ENCODE data around the gene CST5.
"Not testable (repeated sequence)": the region's sequence is repeated elsewhere in the genome, so short reads cannot be mapped to it uniquely, and the experiment has no call there.

CST5 gene

GRCh38 chr20:23887856-23888255, 8.3 kb upstream of the CST5 start:
- no peak overlapping the region for H3K4me3 ChIP-seq (ENCODE audit: low read depth, low read length)
- no peak overlapping the region for H3K9ac ChIP-seq (ENCODE audit: low read depth, low read length)
- H3K9me3 ChIP-seq (ENCODE audit: control insufficient read depth, insufficient read depth, low read length), result no peaks in the 10 kb centered on the region
- H3K27ac ChIP-seq (ENCODE audit: low read depth, low read length), result no peak overlapping the region
- H3K36me3 ChIP-seq (ENCODE audit: control insufficient read depth, insufficient read depth, low read length), result no peaks in the 10 kb centered on the region
- no peaks in the 10 kb centered on the region for H3K27me3 ChIP-seq (ENCODE audit: control insufficient read depth, insufficient read depth, low read length)
- H3K4me1 ChIP-seq (ENCODE audit: control insufficient read depth, insufficient read depth, low read length), result no peaks in the 10 kb centered on the region

- no peak overlapping the region for H3K4me3 ChIP-seq (ENCODE audit: low read depth, low read length)
Measured at GRCh38 chr20:23884771-23885162, 5.2 kb upstream of the CST5 start.

GRCh38 chr20:23884136-23884770, 4.7 kb upstream of the CST5 start:
- no peak overlapping the region for H3K9ac ChIP-seq (ENCODE audit: low read depth, low read length)
- no peak overlapping the region for H3K27ac ChIP-seq (ENCODE audit: low read depth, low read length)
- H3K36me3 ChIP-seq (ENCODE audit: control insufficient read depth, insufficient read depth, low read length), result no peaks in the 10 kb centered on the region
- H3K27me3 ChIP-seq (ENCODE audit: control insufficient read depth, insufficient read depth, low read length), result no peaks in the 10 kb centered on the region
- H3K9me3 ChIP-seq (ENCODE audit: control insufficient read depth, insufficient read depth, low read length), result no peaks in the 10 kb centered on the region
- no peaks in the 10 kb centered on the region for H3K4me1 ChIP-seq (ENCODE audit: control insufficient read depth, insufficient read depth, low read length)
- H3K4me3 ChIP-seq (ENCODE audit: low read depth, low read length), result no peak overlapping the region

More at GRCh38 chr20:23884771-23885162, 5.2 kb upstream of the CST5 start:
- Histone ChIP-seq H3K9me3 (ENCODE audit: control insufficient read depth, insufficient read depth, low read length) (no peaks in the 10 kb centered on the region), H3K27me3 (ENCODE audit: control insufficient read depth, insufficient read depth, low read length) (no peaks in the 10 kb centered on the region), H3K27ac (ENCODE audit: low read depth, low read length) (no peak overlapping the region), H3K4me1 (ENCODE audit: control insufficient read depth, insufficient read depth, low read length) (no peaks in the 10 kb centered on the region), H3K9ac (ENCODE audit: low read depth, low read length) (no peak overlapping the region), H3K36me3 (ENCODE audit: control insufficient read depth, insufficient read depth, low read length) (no peaks in the 10 kb centered on the region)

GRCh38 chr20:23881371-23881770, 1.8 kb upstream of the CST5 start:
- Histone ChIP-seq H3K27me3 (ENCODE audit: control insufficient read depth, insufficient read depth, low read length) (no peaks in the 10 kb centered on the region), H3K9ac (ENCODE audit: low read depth, low read length) (no peak overlapping the region), H3K36me3 (ENCODE audit: control insufficient read depth, insufficient read depth, low read length) (no peaks in the 10 kb centered on the region), H3K4me3 (ENCODE audit: low read depth, low read length) (no peak overlapping the region), H3K9me3 (ENCODE audit: control insufficient read depth, insufficient read depth, low read length) (no peaks in the 10 kb centered on the region), H3K4me1 (ENCODE audit: control insufficient read depth, insufficient read depth, low read length) (no peaks in the 10 kb centered on the region), H3K27ac (ENCODE audit: low read depth, low read length) (no peak overlapping the region)

- Histone ChIP-seq H3K27me3 (ENCODE audit: control insufficient read depth, insufficient read depth, low read length) (no peaks in the 10 kb centered on the region), H3K4me3 (ENCODE audit: low read depth, low read length) (no peak overlapping the region), H3K4me1 (ENCODE audit: control insufficient read depth, insufficient read depth, low read length) (no peaks in the 10 kb centered on the region), H3K9ac (ENCODE audit: low read depth, low read length) (no peak overlapping the region), H3K36me3 (ENCODE audit: control insufficient read depth, insufficient read depth, low read length) (no peaks in the 10 kb centered on the region), H3K9me3 (ENCODE audit: control insufficient read depth, insufficient read depth, low read length) (no peaks in the 10 kb centered on the region), H3K27ac (ENCODE audit: low read depth, low read length) (no peak overlapping the region)
Measured at GRCh38 chr20:23880417-23880816, 869 bp upstream of the CST5 start.

- Histone ChIP-seq H3K36me3 (ENCODE audit: control insufficient read depth, insufficient read depth, low read length) (no peaks in the 10 kb centered on the region), H3K4me3 (ENCODE audit: low read depth, low read length) (no peak overlapping the region), H3K9me3 (ENCODE audit: control insufficient read depth, insufficient read depth, low read length) (no peaks in the 10 kb centered on the region), H3K4me1 (ENCODE audit: control insufficient read depth, insufficient read depth, low read length) (no peaks in the 10 kb centered on the region), H3K27ac (ENCODE audit: low read depth, low read length) (no peak overlapping the region), H3K27me3 (ENCODE audit: control insufficient read depth, insufficient read depth, low read length) (no peaks in the 10 kb centered on the region), H3K9ac (ENCODE audit: low read depth, low read length) (no peak overlapping the region)
Measured at GRCh38 chr20:23879811-23880374, 345 bp upstream of the CST5 start.

GRCh38 chr20:23878787-23879186, 761 bp downstream of the CST5 start:
- Histone ChIP-seq H3K27me3 (ENCODE audit: control insufficient read depth, insufficient read depth, low read length) (no peaks in the 10 kb centered on the region), H3K9ac (ENCODE audit: low read depth, low read length) (no peak overlapping the region), H3K4me1 (ENCODE audit: control insufficient read depth, insufficient read depth, low read length) (no peaks in the 10 kb centered on the region)

GRCh38 chr20:23878016-23878542, 1.5 kb downstream of the CST5 start:
- H3K9ac ChIP-seq (ENCODE audit: low read depth, low read length); H3K9me3 ChIP-seq (ENCODE audit: control insufficient read depth, insufficient read depth, low read length); H3K27me3 ChIP-seq (ENCODE audit: control insufficient read depth, insufficient read depth, low read length); H3K36me3 ChIP-seq (ENCODE audit: control insufficient read depth, insufficient read depth, low read length); H3K4me1 ChIP-seq (ENCODE audit: control insufficient read depth, insufficient read depth, low read length); H3K4me3 ChIP-seq (ENCODE audit: low read depth, low read length); H3K27ac ChIP-seq (ENCODE audit: low read depth, low read length): not testable (repeated sequence)

More at GRCh38 chr20:23878787-23879186, 761 bp downstream of the CST5 start:
- H3K9me3 ChIP-seq (ENCODE audit: control insufficient read depth, insufficient read depth, low read length), result no peaks in the 10 kb centered on the region
- H3K4me3 ChIP-seq (ENCODE audit: low read depth, low read length), result no peak overlapping the region
- H3K36me3 ChIP-seq (ENCODE audit: control insufficient read depth, insufficient read depth, low read length), result no peaks in the 10 kb centered on the region
- H3K27ac ChIP-seq (ENCODE audit: low read depth, low read length), result no peak overlapping the region

- no peaks in the 10 kb centered on the region for H3K4me1 ChIP-seq (ENCODE audit: control insufficient read depth, insufficient read depth, low read length)
- H3K4me3 ChIP-seq (ENCODE audit: low read depth, low read length), result no peak overlapping the region
- H3K9me3 ChIP-seq (ENCODE audit: control insufficient read depth, insufficient read depth, low read length), result no peaks in the 10 kb centered on the region
- H3K27ac ChIP-seq (ENCODE audit: low read depth, low read length), result no peak overlapping the region
- H3K9ac ChIP-seq (ENCODE audit: low read depth, low read length), result no peak overlapping the region
- H3K36me3 ChIP-seq (ENCODE audit: control insufficient read depth, insufficient read depth, low read length), result no peaks in the 10 kb centered on the region
- no peaks in the 10 kb centered on the region for H3K27me3 ChIP-seq (ENCODE audit: control insufficient read depth, insufficient read depth, low read length)
Measured at GRCh38 chr20:23877524-23877923, 2.0 kb downstream of the CST5 start.

- Histone ChIP-seq H3K36me3 (ENCODE audit: control insufficient read depth, insufficient read depth, low read length) (no peaks in the 10 kb centered on the region), H3K27ac (ENCODE audit: low read depth, low read length) (no peak overlapping the region), H3K27me3 (ENCODE audit: control insufficient read depth, insufficient read depth, low read length) (no peaks in the 10 kb centered on the region), H3K9me3 (ENCODE audit: control insufficient read depth, insufficient read depth, low read length) (no peaks in the 10 kb centered on the region), H3K4me3 (ENCODE audit: low read depth, low read length) (no peak overlapping the region), H3K9ac (ENCODE audit: low read depth, low read length) (no peak overlapping the region), H3K4me1 (ENCODE audit: control insufficient read depth, insufficient read depth, low read length) (peaks cover 10% of the 10 kb centered on the region)
Measured at GRCh38 chr20:23875606-23876237, 3.8 kb downstream of the CST5 start.

GRCh38 chr20:23874747-23875146, 4.8 kb downstream of the CST5 start:
- no peak overlapping the region for H3K27ac ChIP-seq (ENCODE audit: low read depth, low read length)
- H3K36me3 ChIP-seq (ENCODE audit: control insufficient read depth, insufficient read depth, low read length), result no peaks in the 10 kb centered on the region
- H3K9me3 ChIP-seq (ENCODE audit: control insufficient read depth, insufficient read depth, low read length), result no peaks in the 10 kb centered on the region
- H3K9ac ChIP-seq (ENCODE audit: low read depth, low read length), result no peak overlapping the region
- no peaks in the 10 kb centered on the region for H3K27me3 ChIP-seq (ENCODE audit: control insufficient read depth, insufficient read depth, low read length)
- H3K4me1 ChIP-seq (ENCODE audit: control insufficient read depth, insufficient read depth, low read length), result peaks cover 20% of the 10 kb centered on the region
- no peak overlapping the region for H3K4me3 ChIP-seq (ENCODE audit: low read depth, low read length)

Data from HUES48 (cell line).